ENCODE results near the gene PCA3. TPM values are rescaled to one million over a fixed set of nuclear protein-coding genes. Genes with fewer than 3 reads are reported as not detected.

The PCA3 gene
- total RNA-seq, 1 experiment from 2014 or later: not detected

GRCh38 chr9:76787677-76788076 is 23.4 kb downstream of the PCA3 start:
- Histone ChIP-seq H3K27me3 (ENCODE audit: control insufficient read depth, insufficient read depth, low read length) (no peaks in the 10 kb centered on the region), H3K4me3 (ENCODE audit: low read depth in 2 of 2, low read length in 2 of 2) (no peak overlapping the region), H3K27ac (ENCODE audit: low read length) (no peak overlapping the region), H3K9me3 (ENCODE audit: control insufficient read depth, insufficient read depth, low read depth, low read length) (no peaks in the 10 kb centered on the region), H3K4me1 (ENCODE audit: control insufficient read depth, insufficient read depth, low read length) (no peaks in the 10 kb centered on the region), H3K36me3 (ENCODE audit: control insufficient read depth, insufficient read depth, low read length) (no peaks in the 10 kb centered on the region)
- BruUV-seq (replicated peaks): no TSS peak
- DNase-seq (ENCODE audit: low read depth, low spot score) (no peak), ATAC-seq (no peak)
- POLR2A ChIA-PET: no interaction called here
- no peak for TF ChIP-seq CTCF (IDR thresholded peaks at IDR 0.05)
- TF ChIP-seq TCF7L2 (IDR thresholded peaks at IDR 0.05; ENCODE audit: low read depth, low read length): no peak
- intact Hi-C loops (cut with micrococcal nuclease; ENCODE audit: unreplicated experiment): no loop called here
- CTCF ChIA-PET: no interaction called here
- in situ Hi-C loops (cut with HindIII; ENCODE audit: low pct_unique_long_range_greater_than_20kb, low sequenced_read_pairs): no loop called here

GRCh38 chr9:76789840-76790239 is 25.6 kb downstream of the PCA3 start:
- ChIA-PET CTCF (no interaction called here), POLR2A (no interaction called here)
- H3K9me3 ChIP-seq (ENCODE audit: control insufficient read depth, insufficient read depth, low read depth, low read length): no peaks in the 10 kb centered on the region
- no TSS peak for BruUV-seq (replicated peaks)
- TF ChIP-seq REST (IDR thresholded peaks at IDR 0.05; ENCODE audit: insufficient read depth in 1 of 2, low read depth in 2 of 2, low read length in 1 of 2): no peak
- no peak for TF ChIP-seq POLR2AphosphoS5 (IDR thresholded peaks at IDR 0.05; ENCODE audit: low read depth, low read length)
- no peak for TF ChIP-seq CTCF (IDR thresholded peaks at IDR 0.05)
- TF ChIP-seq SIN3A (IDR thresholded peaks at IDR 0.05; ENCODE audit: borderline replicate concordance, insufficient read depth, low read depth, low read length): no peak
- no peak for TF ChIP-seq TCF7L2 (IDR thresholded peaks at IDR 0.05; ENCODE audit: low read depth, low read length)
- H3K27ac ChIP-seq (ENCODE audit: low read length): no peak overlapping the region
- no peak for ATAC-seq
- H3K27me3 ChIP-seq (ENCODE audit: control insufficient read depth, insufficient read depth, low read length): no peaks in the 10 kb centered on the region
- no peak for DNase-seq (ENCODE audit: low read depth, low spot score)
- in situ Hi-C loops (cut with HindIII; ENCODE audit: low pct_unique_long_range_greater_than_20kb, low sequenced_read_pairs): no loop called here
- intact Hi-C loops (cut with micrococcal nuclease; ENCODE audit: unreplicated experiment): no loop called here
- no peaks in the 10 kb centered on the region for H3K4me1 ChIP-seq (ENCODE audit: control insufficient read depth, insufficient read depth, low read length)
- H3K36me3 ChIP-seq (ENCODE audit: control insufficient read depth, insufficient read depth, low read length): no peaks in the 10 kb centered on the region
- no peak overlapping the region for H3K4me3 ChIP-seq (ENCODE audit: low read depth in 2 of 2, low read length in 2 of 2)

All from Panc1 (cell line).